A549 (cell line): ENCODE measurements around the gene ESD. TPM values are rescaled to one million over a fixed set of nuclear protein-coding genes. Genes with fewer than 3 reads are reported as not detected.

Experiments used
- ATAC-seq, 2 experiments: fragments of 200-7000 bp in 1 of 2; fragments of >200 bp in 1 of 2; cut with Nextera tagmentation in 1 of 2; cut with Tn5 transposase in 1 of 2; 3 replicates each; pipeline versions ENCODE4 v1.8.0 to v1.9.1; 2018 to 2020; ENCODE audit warnings: mild to moderate bottlenecking in 1 of 2, moderate library complexity in 1 of 2
- CTCF ChIA-PET: fragments of 300-600 bp; sonication (Branson Sonifier 250); formaldehyde crosslinking; extraction: SDS; loops from one replicate; lab custom pipeline; 2021; ENCODE audit warnings: antibody characterized with exemption, inconsistent platforms; lab: Yijun Ruan, JAX
- POLR2A ChIA-PET: fragments of 350-600 bp; formaldehyde crosslinking; extraction: SDS; loops from one replicate; lab custom pipeline; 2021; ENCODE audit warnings: antibody characterized with exemption, inconsistent platforms; lab: Yijun Ruan, JAX
- DNase-seq, 2 experiments: peaks; one replicate each; pipeline versions ENCODE4 v3.0.0 to v3.0.0-alpha.2; 2011 to 2016; ENCODE audit warnings: low read depth in 1 of 2, low spot score in 1 of 2
- FAIRE-seq: peaks from 2 replicates; lab custom pipeline; 2011; peaks lifted over from hg19 to GRCh38; lab: Jason Lieb, UNC
- H3K27ac ChIP-seq, 2 experiments: fragments of >200 bp; sonication (Bioruptor Twin); formaldehyde crosslinking; 3 replicates each; pipeline ENCODE4 v1.5.1; 2016 to 2017
- H3K4me1 ChIP-seq: fragments of >200 bp; sonication (Bioruptor Twin); formaldehyde crosslinking; 3 replicates; pipeline ENCODE4 v1.6.1; 2016
- H3K4me2 ChIP-seq: fragments of >200 bp; sonication (Bioruptor Twin); formaldehyde crosslinking; 3 replicates; pipeline ENCODE4 v1.6.1; 2016
- H3K4me3 ChIP-seq: fragments of >200 bp; sonication (Bioruptor Twin); formaldehyde crosslinking; 3 replicates; pipeline ENCODE4 v1.5.1; 2016
- H3K9me3 ChIP-seq: fragments of >200 bp; sonication (Bioruptor Twin); formaldehyde crosslinking; 3 replicates; pipeline ENCODE4 v1.6.1; 2016
- BHLHE40 ChIP-seq: IDR thresholded peaks from 2 replicates; pipeline ENCODE4 v1.6.1; 2012; ENCODE audit warnings: low read depth, low read length, inconsistent platforms
- CBX2 ChIP-seq: fragments of 200-600 bp; sonication (generic); IDR thresholded peaks from 2 replicates; pipeline ENCODE4 v1.6.1; 2016; ENCODE audit warnings: low read depth, mild to moderate bottlenecking, borderline replicate concordance
- CEBPB ChIP-seq, 2 experiments: fragments of >200 bp in 1 of 2; sonication (Bioruptor Twin) in 1 of 2; formaldehyde crosslinking in 1 of 2; IDR thresholded peaks; 2 replicates each; pipeline ENCODE4 v1.6.1; 2012 to 2016
- EHF ChIP-seq: fragments of 250-450 bp; sonication (Bioruptor Pico); IDR thresholded peaks from 2 replicates; pipeline ENCODE4 v1.5.0; 2020; ENCODE audit warnings: mild to moderate bottlenecking
- EHMT2 ChIP-seq: fragments of 200-600 bp; sonication (generic); IDR thresholded peaks from 2 replicates; pipeline ENCODE4 v1.6.1; 2016; ENCODE audit warnings: antibody characterized with exemption, low read depth, mild to moderate bottlenecking, moderate library complexity
- ESRRA ChIP-seq: fragments of 150-350 bp; IDR thresholded peaks from 2 replicates; pipeline ENCODE4 v1.6.1; 2014; ENCODE audit warnings: mild to moderate bottlenecking, low read length, borderline replicate concordance
- FOSB ChIP-seq: fragments of 250-450 bp; sonication (Bioruptor Pico); IDR thresholded peaks from 2 replicates; pipeline ENCODE4 v1.5.0; 2020; ENCODE audit warnings: mild to moderate bottlenecking, moderate library complexity
- FOXS1 ChIP-seq: fragments of 250-450 bp; sonication (Bioruptor Pico); IDR thresholded peaks from 2 replicates; pipeline ENCODE4 v1.5.0; 2020; ENCODE audit warnings: mild to moderate bottlenecking, moderate library complexity
- GATA3 ChIP-seq: IDR thresholded peaks from 2 replicates; pipeline ENCODE4 v1.6.1; 2012; ENCODE audit warnings: borderline replicate concordance
- HDAC2 ChIP-seq: fragments of 200-600 bp; sonication (generic); IDR thresholded peaks from 2 replicates; pipeline ENCODE4 v1.6.1; 2016
- HEYL ChIP-seq: fragments of 250-450 bp; sonication (Bioruptor Pico); IDR thresholded peaks from 2 replicates; pipeline ENCODE4 v1.8.0; 2021; ENCODE audit warnings: mild to moderate bottlenecking, moderate library complexity
- HOXA7 ChIP-seq: fragments of 250-450 bp; sonication (Bioruptor Pico); IDR thresholded peaks from 2 replicates; pipeline ENCODE4 v1.5.0; 2020; ENCODE audit warnings: mild to moderate bottlenecking, moderate library complexity
- JUNB ChIP-seq: fragments of >200 bp; sonication (Bioruptor Twin); formaldehyde crosslinking; IDR thresholded peaks from 2 replicates; pipeline ENCODE4 v1.6.1; 2016
- KDM1A ChIP-seq: fragments of 200-600 bp; sonication (generic); IDR thresholded peaks from 2 replicates; pipeline ENCODE4 v1.6.1; 2016; ENCODE audit warnings: low read depth, mild to moderate bottlenecking
- MAZ ChIP-seq: fragments of 150-350 bp; IDR thresholded peaks from 2 replicates; pipeline ENCODE4 v1.6.1; 2014; ENCODE audit warnings: antibody characterized with exemption, low read depth, low read length, borderline replicate concordance
- NFE2L2 ChIP-seq: fragments of 150-350 bp; conservative IDR thresholded peaks from 2 replicates; pipeline ENCODE4 v1.6.1; 2014; ENCODE audit warnings: low read length
- PHF8 ChIP-seq: fragments of 200-600 bp; sonication (generic); IDR thresholded peaks from 2 replicates; pipeline ENCODE4 v1.6.1; 2016; ENCODE audit warnings: low read depth, mild to moderate bottlenecking, antibody characterized with exemption, moderate library complexity, borderline replicate concordance
- POLR2AphosphoS2 ChIP-seq: conservative IDR thresholded peaks from 2 replicates; pipeline ENCODE4 v1.6.1; 2012; ENCODE audit warnings: low read length, improper control_type of control experiment, inconsistent platforms
- RAD21 ChIP-seq, 2 experiments: fragments of >200 bp in 1 of 2; sonication (Bioruptor Twin) in 1 of 2; formaldehyde crosslinking in 1 of 2; IDR thresholded peaks in 1 of 2; conservative IDR thresholded peaks in 1 of 2; 2 replicates in 1 of 2; 3 replicates in 1 of 2; pipeline ENCODE4 v1.6.1; 2012 to 2018; ENCODE audit warnings: inconsistent platforms in 1 of 2
- RNF2 ChIP-seq: fragments of 200-600 bp; sonication (generic); IDR thresholded peaks from 2 replicates; pipeline ENCODE4 v1.6.1; 2016; ENCODE audit warnings: low read depth, mild to moderate bottlenecking, antibody characterized with exemption, moderate library complexity, borderline replicate concordance
- SREBF2 ChIP-seq: fragments of 450-650 bp; IDR thresholded peaks from 2 replicates; pipeline ENCODE4 v1.6.1; 2014; ENCODE audit warnings: mild to moderate bottlenecking, moderate library complexity
- TP53 ChIP-seq: fragments of 250-450 bp; sonication (Bioruptor Pico); IDR thresholded peaks from 2 replicates; pipeline ENCODE4 v1.5.0; 2021; ENCODE audit warnings: mild to moderate bottlenecking, moderate library complexity
- ZC3H11A ChIP-seq: fragments of 450-650 bp; IDR thresholded peaks from 2 replicates; pipeline ENCODE4 v1.6.1; 2014; ENCODE audit warnings: antibody characterized with exemption, mild to moderate bottlenecking
- ZNF302 ChIP-seq: fragments of 250-450 bp; sonication (Bioruptor Pico); IDR thresholded peaks from 2 replicates; pipeline ENCODE4 v1.9.0; 2021; ENCODE audit warnings: inconsistent platforms, mild to moderate bottlenecking, moderate library complexity
- ZSCAN20 ChIP-seq: fragments of 250-450 bp; sonication (Bioruptor Pico); IDR thresholded peaks from 2 replicates; pipeline ENCODE4 v1.8.0; 2022; ENCODE audit warnings: mild to moderate bottlenecking, moderate library complexity
- WGBS: methylation state at CpG from one replicate; pipeline ENCODE4 v1.1.6; 2017; ENCODE audit errors: missing lambda C conversion rate; 5-methylcytosine and 5-hydroxymethylcytosine counted together
- polyA plus RNA-seq, 4 experiments: library from polyadenylated mRNA; depleted of rRNA in 3 of 4; stranded (reverse); fragments of >200 nt; fragmentation: RNase III in 1 of 4; extraction: RNeasy Plus Mini Kit Qiagen cat#74134 plus additional on column Dnase treatment in 1 of 4; gene quantifications; 2 replicates in 3 of 4; 3 replicates in 1 of 4; pipeline ENCODE4 v1.2.3, GENCODE V29; 2011 to 2017
- TF ChIP-seq, protein P1 (sequence below): fragments of >200 bp; sonication (Bioruptor Twin); formaldehyde crosslinking; IDR thresholded peaks from 2 replicates; pipeline ENCODE4 v1.6.1; 2016
- TF ChIP-seq, protein P2 (sequence below): IDR thresholded peaks from 2 replicates; pipeline ENCODE4 v1.6.1; 2012; ENCODE audit warnings: low read depth, borderline replicate concordance
- TF ChIP-seq, protein P3 (sequence below): fragments of 450-650 bp; IDR thresholded peaks from 2 replicates; pipeline ENCODE4 v1.6.1; 2014; ENCODE audit warnings: antibody characterized with exemption
- TF ChIP-seq, protein P4 (sequence below): fragments of 200-600 bp; sonication (generic); IDR thresholded peaks from 2 replicates; pipeline ENCODE4 v1.6.1; 2016; ENCODE audit warnings: antibody characterized with exemption, mild to moderate bottlenecking, moderate library complexity

Gene ESD
- polyA plus RNA-seq, 2 of the 4 experiments (the other 2 are of a cell fraction), result 107 to 122 TPM

DNA sequence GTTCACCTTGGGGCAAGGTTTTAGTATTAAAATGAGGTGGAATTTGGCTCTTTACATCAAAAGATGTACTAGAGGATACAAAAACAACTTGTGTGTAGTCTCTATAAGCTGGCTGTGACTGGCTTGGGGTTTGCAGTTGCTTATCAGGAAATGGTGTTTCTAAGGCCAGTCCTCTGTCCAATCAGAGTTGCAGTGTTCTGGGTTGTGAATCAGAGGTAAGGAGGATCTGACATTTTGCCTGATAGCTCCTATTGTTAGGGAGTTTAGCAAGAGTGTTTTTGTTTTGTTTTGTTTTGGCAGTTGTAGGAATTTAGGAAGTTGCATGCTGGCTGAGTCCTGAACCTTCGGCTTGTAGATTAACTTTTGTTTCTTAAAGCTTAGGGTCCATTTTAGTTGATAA lies 20.1 kb upstream of the ESD start:
- H3K9me3 ChIP-seq, result peaks cover 9% of the 10 kb centered on the region; the same call in 2 of the 3 replicates
- H3K27ac ChIP-seq, result no peak overlapping the region
- ATAC-seq (no peak), FAIRE-seq (no peak), DNase-seq (no peak)
- no peak overlapping the region for H3K4me3 ChIP-seq
- no peak overlapping the region for H3K4me2 ChIP-seq
- 65% methylated on average over 1 of the region's 1 CpG for WGBS
- no peak for TF ChIP-seq KDM1A
- no peak for TF ChIP-seq EHF (CRISPR knock-in tag)
- TF ChIP-seq, protein P1, sequence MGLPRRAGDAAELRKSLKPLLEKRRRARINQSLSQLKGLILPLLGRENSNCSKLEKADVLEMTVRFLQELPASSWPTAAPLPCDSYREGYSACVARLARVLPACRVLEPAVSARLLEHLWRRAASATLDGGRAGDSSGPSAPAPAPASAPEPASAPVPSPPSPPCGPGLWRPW, result no peak
- TF ChIP-seq FOSB (CRISPR knock-in tag), result no peak
- TF ChIP-seq, protein P2, sequence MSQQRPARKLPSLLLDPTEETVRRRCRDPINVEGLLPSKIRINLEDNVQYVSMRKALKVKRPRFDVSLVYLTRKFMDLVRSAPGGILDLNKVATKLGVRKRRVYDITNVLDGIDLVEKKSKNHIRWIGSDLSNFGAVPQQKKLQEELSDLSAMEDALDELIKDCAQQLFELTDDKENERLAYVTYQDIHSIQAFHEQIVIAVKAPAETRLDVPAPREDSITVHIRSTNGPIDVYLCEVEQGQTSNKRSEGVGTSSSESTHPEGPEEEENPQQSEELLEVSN, result no peak
- TF ChIP-seq POLR2AphosphoS2, result no peak
- ChIA-PET CTCF (no interaction called here), POLR2A (no interaction called here)
- H3K4me1 ChIP-seq, result no peaks in the 10 kb centered on the region

DNA sequence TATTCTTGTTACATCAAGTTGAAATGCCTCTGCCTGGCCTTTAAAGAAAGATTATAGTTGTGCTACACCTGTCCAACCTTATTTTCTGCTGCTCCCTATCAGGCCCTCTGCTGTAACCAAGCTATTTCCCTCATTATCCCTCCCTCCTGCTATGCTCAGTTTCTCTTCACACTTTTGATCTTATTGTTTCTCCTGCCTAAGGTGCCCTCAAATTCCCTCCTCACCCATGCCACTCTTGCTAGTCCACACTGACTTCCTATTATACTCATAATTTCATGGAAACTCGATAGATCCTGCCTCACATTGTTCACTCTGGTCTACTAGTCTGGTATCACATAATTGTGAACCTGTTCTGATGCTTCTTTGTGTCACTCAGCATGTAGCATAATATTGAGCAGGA lies 19.4 kb upstream of the ESD start:
- TF ChIP-seq BHLHE40, result no peak
- TF ChIP-seq ZSCAN20 (CRISPR knock-in tag), result no peak
- no peak for TF ChIP-seq MAZ
- TF ChIP-seq CEBPB (IDR thresholded peaks at IDR 0.05), result no peak
- TF ChIP-seq RAD21 (conservative IDR thresholded peaks at IDR 0.05 in 1 of 2, IDR thresholded peaks at IDR 0.05 in 1 of 2), result no peak
- TF ChIP-seq FOSB (CRISPR knock-in tag), result no peak
- no peak for TF ChIP-seq PHF8
- no peak for TF ChIP-seq RNF2
- TF ChIP-seq ZNF302 (CRISPR knock-in tag), result no peak
- TF ChIP-seq POLR2AphosphoS2, result no peak
- TF ChIP-seq NFE2L2, result no peak
- TF ChIP-seq, protein P3, sequence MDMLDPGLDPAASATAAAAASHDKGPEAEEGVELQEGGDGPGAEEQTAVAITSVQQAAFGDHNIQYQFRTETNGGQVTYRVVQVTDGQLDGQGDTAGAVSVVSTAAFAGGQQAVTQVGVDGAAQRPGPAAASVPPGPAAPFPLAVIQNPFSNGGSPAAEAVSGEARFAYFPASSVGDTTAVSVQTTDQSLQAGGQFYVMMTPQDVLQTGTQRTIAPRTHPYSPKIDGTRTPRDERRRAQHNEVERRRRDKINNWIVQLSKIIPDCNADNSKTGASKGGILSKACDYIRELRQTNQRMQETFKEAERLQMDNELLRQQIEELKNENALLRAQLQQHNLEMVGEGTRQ, result no peak
- TF ChIP-seq SREBF2, result no peak
- no peak for TF ChIP-seq ESRRA
- ChIA-PET POLR2A (no interaction called here), CTCF (no interaction called here)
- Histone ChIP-seq H3K4me3 (no peak overlapping the region), H3K4me1 (no peaks in the 10 kb centered on the region), H3K9me3 (peaks cover 10% of the 10 kb centered on the region; the same call in 2 of the 3 replicates), H3K27ac (no peak overlapping the region), H3K4me2 (no peak overlapping the region)
- FAIRE-seq, result no peak
- no peak for ATAC-seq
- 14% methylated on average over 1 of the region's 1 CpG for WGBS
- no peak for DNase-seq

DNA sequence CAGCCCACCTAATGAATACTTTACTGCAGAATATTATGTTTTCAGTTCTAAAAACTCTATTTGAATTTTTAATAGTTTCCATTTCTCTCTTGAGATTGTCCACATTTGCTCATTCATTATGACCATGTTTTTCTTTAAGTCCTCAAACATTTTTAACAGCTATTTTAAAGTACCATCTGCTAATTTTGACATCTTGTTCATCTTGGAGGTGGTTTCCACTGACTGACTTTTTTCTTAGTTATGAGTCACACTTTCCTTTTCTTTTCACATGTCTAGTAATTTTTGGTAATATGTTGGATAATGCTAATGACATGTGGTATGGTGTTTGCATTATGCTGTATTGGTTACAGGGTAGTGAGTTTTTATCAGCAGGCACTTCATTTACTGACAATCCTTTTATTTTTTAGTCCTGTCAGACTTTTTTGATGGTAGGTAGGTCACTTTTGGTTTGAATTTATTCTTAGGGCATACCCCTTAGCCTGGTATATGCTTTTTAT lies 15.4 kb upstream of the ESD start:
- DNase-seq (no peak), FAIRE-seq (no peak), ATAC-seq (no peak)
- Histone ChIP-seq H3K9me3 (peaks cover 10% of the 10 kb centered on the region; the same call in 2 of the 3 replicates), H3K4me3 (no peak overlapping the region), H3K27ac (no peak overlapping the region), H3K4me1 (no peaks in the 10 kb centered on the region), H3K4me2 (no peak overlapping the region)
- POLR2A ChIA-PET, result no interaction called here
- CTCF ChIA-PET, result no interaction called here
- no peak for TF ChIP-seq EHMT2
- TF ChIP-seq, protein P1, result no peak
- no peak for TF ChIP-seq GATA3
- no peak for TF ChIP-seq JUNB
- TF ChIP-seq HEYL (CRISPR knock-in tag), result no peak
- no peak for TF ChIP-seq CEBPB (IDR thresholded peaks at IDR 0.05)
- no peak for TF ChIP-seq RAD21 (conservative IDR thresholded peaks at IDR 0.05 in 1 of 2, IDR thresholded peaks at IDR 0.05 in 1 of 2)
- TF ChIP-seq TP53 (CRISPR knock-in tag), result no peak
- no peak for TF ChIP-seq HOXA7 (CRISPR knock-in tag)
- no peak for TF ChIP-seq ZSCAN20 (CRISPR knock-in tag)
- TF ChIP-seq, protein P4, sequence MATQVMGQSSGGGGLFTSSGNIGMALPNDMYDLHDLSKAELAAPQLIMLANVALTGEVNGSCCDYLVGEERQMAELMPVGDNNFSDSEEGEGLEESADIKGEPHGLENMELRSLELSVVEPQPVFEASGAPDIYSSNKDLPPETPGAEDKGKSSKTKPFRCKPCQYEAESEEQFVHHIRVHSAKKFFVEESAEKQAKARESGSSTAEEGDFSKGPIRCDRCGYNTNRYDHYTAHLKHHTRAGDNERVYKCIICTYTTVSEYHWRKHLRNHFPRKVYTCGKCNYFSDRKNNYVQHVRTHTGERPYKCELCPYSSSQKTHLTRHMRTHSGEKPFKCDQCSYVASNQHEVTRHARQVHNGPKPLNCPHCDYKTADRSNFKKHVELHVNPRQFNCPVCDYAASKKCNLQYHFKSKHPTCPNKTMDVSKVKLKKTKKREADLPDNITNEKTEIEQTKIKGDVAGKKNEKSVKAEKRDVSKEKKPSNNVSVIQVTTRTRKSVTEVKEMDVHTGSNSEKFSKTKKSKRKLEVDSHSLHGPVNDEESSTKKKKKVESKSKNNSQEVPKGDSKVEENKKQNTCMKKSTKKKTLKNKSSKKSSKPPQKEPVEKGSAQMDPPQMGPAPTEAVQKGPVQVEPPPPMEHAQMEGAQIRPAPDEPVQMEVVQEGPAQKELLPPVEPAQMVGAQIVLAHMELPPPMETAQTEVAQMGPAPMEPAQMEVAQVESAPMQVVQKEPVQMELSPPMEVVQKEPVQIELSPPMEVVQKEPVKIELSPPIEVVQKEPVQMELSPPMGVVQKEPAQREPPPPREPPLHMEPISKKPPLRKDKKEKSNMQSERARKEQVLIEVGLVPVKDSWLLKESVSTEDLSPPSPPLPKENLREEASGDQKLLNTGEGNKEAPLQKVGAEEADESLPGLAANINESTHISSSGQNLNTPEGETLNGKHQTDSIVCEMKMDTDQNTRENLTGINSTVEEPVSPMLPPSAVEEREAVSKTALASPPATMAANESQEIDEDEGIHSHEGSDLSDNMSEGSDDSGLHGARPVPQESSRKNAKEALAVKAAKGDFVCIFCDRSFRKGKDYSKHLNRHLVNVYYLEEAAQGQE, result no peak
- TF ChIP-seq CBX2, result no peak
- no peak for TF ChIP-seq EHF (CRISPR knock-in tag)
- TF ChIP-seq HDAC2, result no peak
- TF ChIP-seq ESRRA, result no peak
- TF ChIP-seq ZC3H11A, result no peak
- TF ChIP-seq FOXS1, result no peak
